Skeletal muscle tissue (tissue), 4 donors: Measurements from ENCODE around the gene RPL39L. TPM values are rescaled to one million over a fixed set of nuclear protein-coding genes. Genes with fewer than 3 reads are reported as not detected.
"Not testable (repeated sequence)": the region's sequence is repeated elsewhere in the genome, so short reads cannot be mapped to it uniquely, and the experiment has no call there.

ENCODE experiments used
- H3K27ac ChIP-seq: one replicate; pipeline ENCODE4 v1.7.0; 2013; ENCODE audit warnings: mild to moderate bottlenecking, low read depth, low read length, inconsistent platforms
- H3K27me3 ChIP-seq, 3 donors: one replicate each; pipeline ENCODE4 v1.7.0; 2013; ENCODE audit warnings: low read length in 3 of 3; ENCODE audit not compliant: control insufficient read depth in 3 of 3, insufficient read depth in 3 of 3
- H3K36me3 ChIP-seq, 3 donors: one replicate each; pipeline ENCODE4 v1.7.0; 2013; ENCODE audit warnings: low read length in 3 of 3; ENCODE audit not compliant: control insufficient read depth in 3 of 3, insufficient read depth in 3 of 3
- H3K4me1 ChIP-seq, 3 donors: one replicate each; pipeline ENCODE4 v1.7.0; 2013; ENCODE audit warnings: low read length in 3 of 3, mild to moderate bottlenecking in 3 of 3; ENCODE audit not compliant: control insufficient read depth in 3 of 3, insufficient read depth in 3 of 3
- H3K4me3 ChIP-seq, 3 donors: one replicate each; pipeline ENCODE4 v1.7.0; 2013; ENCODE audit warnings: low read length in 3 of 3
- H3K9ac ChIP-seq, 3 donors: one replicate each; pipeline ENCODE4 v1.7.0; 2013; ENCODE audit warnings: low read length in 3 of 3, mild to moderate bottlenecking in 3 of 3, moderate library complexity in 2 of 3, low read depth in 1 of 3
- H3K9me3 ChIP-seq, 3 donors: one replicate each; pipeline ENCODE4 v1.7.0; 2013; ENCODE audit warnings: low read length in 3 of 3; ENCODE audit not compliant: control insufficient read depth in 3 of 3
- total RNA-seq: library from RNA; depleted of rRNA; stranded (reverse); fragments of >200 nt; gene quantifications from one replicate; pipeline ENCODE4 v1.2.3, GENCODE V29; 2014
- donor health status: Osteomylitis.

Gene RPL39L
- total RNA-seq, 1 donor from 2014 or later: 9.4 TPM

GRCh38 chr3:187145149-187145895 lies 6.0 kb upstream of the RPL39L start:
- Histone ChIP-seq H3K27me3 (no peaks in the 10 kb centered on the region), H3K9me3 (peaks cover 0 to 2% (median 2%) of the 10 kb centered on the region in 3 donors), H3K27ac (no peak overlapping the region)

GRCh38 chr3:187139895-187140253 lies 578 bp upstream of the RPL39L start:
- peaks cover 4 to 9% (median 8%) of the 10 kb centered on the region in 3 donors for H3K4me1 ChIP-seq
- H3K27me3 ChIP-seq: peaks cover 0 to 5% (median 4%) of the 10 kb centered on the region in 3 donors
- H3K9ac ChIP-seq: peak overlapping the region in 2 of 3 donors; percentile 57 to 71
- H3K27ac ChIP-seq: no peak overlapping the region
- peaks cover 0 to under 1% (median under 1%) of the 10 kb centered on the region in 3 donors for H3K9me3 ChIP-seq
- no peaks in the 10 kb centered on the region for H3K36me3 ChIP-seq
- peak overlapping the region; percentile 73 to 80 (median 78) for H3K4me3 ChIP-seq

More at GRCh38 chr3:187145149-187145895, 6.0 kb upstream of the RPL39L start:
- Histone ChIP-seq H3K4me1 (no peaks in the 10 kb centered on the region), H3K4me3 (no peak overlapping the region), H3K9ac (no peak overlapping the region), H3K36me3 (no peaks in the 10 kb centered on the region)

- Histone ChIP-seq H3K27ac (no peak overlapping the region), H3K4me1 (peaks cover 4 to 9% (median 8%) of the 10 kb centered on the region in 3 donors), H3K9ac (no peak overlapping the region), H3K36me3 (no peaks in the 10 kb centered on the region), H3K27me3 (peaks cover 0 to 5% (median 4%) of the 10 kb centered on the region in 3 donors), H3K9me3 (no peaks in the 10 kb centered on the region), H3K4me3 (no peak overlapping the region)
Observed at GRCh38 chr3:187136936-187137335, 2.4 kb downstream of the RPL39L start.

- Histone ChIP-seq H3K27ac (no peak overlapping the region), H3K36me3 (no peaks in the 10 kb centered on the region), H3K9me3 (no peaks in the 10 kb centered on the region), H3K4me3 (no peak overlapping the region), H3K27me3 (peaks cover 0 to 5% (median 4%) of the 10 kb centered on the region in 3 donors), H3K9ac (no peak overlapping the region), H3K4me1 (peaks cover 4 to 9% (median 8%) of the 10 kb centered on the region in 3 donors)
Observed at GRCh38 chr3:187136337-187136736, 3.0 kb downstream of the RPL39L start.

- not testable (repeated sequence) for H3K27ac ChIP-seq, H3K9ac ChIP-seq, H3K36me3 ChIP-seq, H3K27me3 ChIP-seq, H3K4me3 ChIP-seq, H3K9me3 ChIP-seq, H3K4me1 ChIP-seq
Observed at GRCh38 chr3:187135172-187135690, 4.1 kb downstream of the RPL39L start.

- not testable (repeated sequence) for H3K9me3 ChIP-seq, H3K9ac ChIP-seq, H3K27me3 ChIP-seq, H3K27ac ChIP-seq, H3K36me3 ChIP-seq, H3K4me3 ChIP-seq, H3K4me1 ChIP-seq
Observed at GRCh38 chr3:187133181-187133580, 6.1 kb downstream of the RPL39L start.

GRCh38 chr3:187132666-187133065 lies 6.6 kb downstream of the RPL39L start:
- no peaks in the 10 kb centered on the region for H3K9me3 ChIP-seq
- no peaks in the 10 kb centered on the region for H3K4me1 ChIP-seq
- no peak overlapping the region for H3K4me3 ChIP-seq
- no peak overlapping the region for H3K27ac ChIP-seq
- H3K9ac ChIP-seq: no peak overlapping the region
- H3K36me3 ChIP-seq: no peaks in the 10 kb centered on the region
- no peaks in the 10 kb centered on the region for H3K27me3 ChIP-seq

- no peak overlapping the region for H3K27ac ChIP-seq
- H3K9ac ChIP-seq: no peak overlapping the region
- no peak overlapping the region for H3K4me3 ChIP-seq
- H3K27me3 ChIP-seq: no peaks in the 10 kb centered on the region
- H3K9me3 ChIP-seq: no peaks in the 10 kb centered on the region
- H3K4me1 ChIP-seq: no peaks in the 10 kb centered on the region
- H3K36me3 ChIP-seq: no peaks in the 10 kb centered on the region
Observed at GRCh38 chr3:187131981-187132380, 7.3 kb downstream of the RPL39L start.

- Histone ChIP-seq H3K9ac (no peak overlapping the region), H3K4me3 (no peak overlapping the region), H3K36me3 (no peaks in the 10 kb centered on the region), H3K27me3 (no peaks in the 10 kb centered on the region), H3K4me1 (no peaks in the 10 kb centered on the region), H3K9me3 (no peaks in the 10 kb centered on the region), H3K27ac (peak overlapping the region; percentile 23)
Observed at GRCh38 chr3:187130346-187131066, 8.8 kb downstream of the RPL39L start.
